Measurements from ENCODE around the gene RGS7.
"Not testable (repeated sequence)": the region's sequence is repeated elsewhere in the genome, so short reads cannot be mapped to it uniquely, and the experiment has no call there.

Gene RGS7

GRCh38 chr1:240803151-240803550 is 553.9 kb downstream of the RGS7 start:
- H3K4me1 Mint-ChIP-seq (ENCODE audit: low read depth): no peaks in the 10 kb centered on the region
- no peaks in the 10 kb centered on the region for H3K27me3 Mint-ChIP-seq (ENCODE audit: low read depth)
- H3K27ac Mint-ChIP-seq: no peak overlapping the region
- H3K36me3 Mint-ChIP-seq (ENCODE audit: low read depth): no peaks in the 10 kb centered on the region
- H3K9me3 Mint-ChIP-seq: no peaks in the 10 kb centered on the region
- no peak overlapping the region for H3K4me3 Mint-ChIP-seq

GRCh38 chr1:240802271-240802670 is 554.7 kb downstream of the RGS7 start:
- H3K27ac Mint-ChIP-seq: no peak overlapping the region
- H3K27me3 Mint-ChIP-seq (ENCODE audit: low read depth): no peaks in the 10 kb centered on the region
- no peaks in the 10 kb centered on the region for H3K4me1 Mint-ChIP-seq (ENCODE audit: low read depth)
- H3K36me3 Mint-ChIP-seq (ENCODE audit: low read depth): no peaks in the 10 kb centered on the region
- H3K9me3 Mint-ChIP-seq: no peaks in the 10 kb centered on the region
- no peak overlapping the region for H3K4me3 Mint-ChIP-seq

- Mint-ChIP-seq H3K36me3 (ENCODE audit: low read depth) (no peaks in the 10 kb centered on the region), H3K4me3 (no peak overlapping the region), H3K9me3 (no peaks in the 10 kb centered on the region), H3K27ac (no peak overlapping the region), H3K4me1 (ENCODE audit: low read depth) (no peaks in the 10 kb centered on the region), H3K27me3 (ENCODE audit: low read depth) (no peaks in the 10 kb centered on the region)
Observed at GRCh38 chr1:240801442-240801841, 555.6 kb downstream of the RGS7 start.

- no peaks in the 10 kb centered on the region for H3K9me3 Mint-ChIP-seq
- H3K4me1 Mint-ChIP-seq (ENCODE audit: low read depth): no peaks in the 10 kb centered on the region
- no peaks in the 10 kb centered on the region for H3K27me3 Mint-ChIP-seq (ENCODE audit: low read depth)
- no peaks in the 10 kb centered on the region for H3K36me3 Mint-ChIP-seq (ENCODE audit: low read depth)
- H3K27ac Mint-ChIP-seq: no peak overlapping the region
- H3K4me3 Mint-ChIP-seq: no peak overlapping the region
Observed at GRCh38 chr1:240800291-240800690, 556.7 kb downstream of the RGS7 start.

- Mint-ChIP-seq H3K27me3 (ENCODE audit: low read depth) (no peaks in the 10 kb centered on the region), H3K9me3 (no peaks in the 10 kb centered on the region), H3K36me3 (ENCODE audit: low read depth) (no peaks in the 10 kb centered on the region), H3K4me1 (ENCODE audit: low read depth) (no peaks in the 10 kb centered on the region), H3K27ac (no peak overlapping the region), H3K4me3 (no peak overlapping the region)
Observed at GRCh38 chr1:240797050-240797449, 560.0 kb downstream of the RGS7 start.

- H3K27me3 Mint-ChIP-seq (ENCODE audit: low read depth): no peaks in the 10 kb centered on the region
- no peaks in the 10 kb centered on the region for H3K36me3 Mint-ChIP-seq (ENCODE audit: low read depth)
- H3K9me3 Mint-ChIP-seq: no peaks in the 10 kb centered on the region
- H3K4me1 Mint-ChIP-seq (ENCODE audit: low read depth): no peaks in the 10 kb centered on the region
- no peak overlapping the region for H3K27ac Mint-ChIP-seq
- H3K4me3 Mint-ChIP-seq: no peak overlapping the region
Observed at GRCh38 chr1:240794046-240794843, 562.8 kb downstream of the RGS7 start.

GRCh38 chr1:240792915-240793529 is 564.0 kb downstream of the RGS7 start:
- Mint-ChIP-seq H3K4me1 (ENCODE audit: low read depth) (no peaks in the 10 kb centered on the region), H3K9me3 (no peaks in the 10 kb centered on the region), H3K27me3 (ENCODE audit: low read depth) (no peaks in the 10 kb centered on the region), H3K27ac (no peak overlapping the region), H3K4me3 (no peak overlapping the region), H3K36me3 (ENCODE audit: low read depth) (no peaks in the 10 kb centered on the region)

GRCh38 chr1:240790856-240791255 is 566.1 kb downstream of the RGS7 start:
- H3K9me3 Mint-ChIP-seq: no peaks in the 10 kb centered on the region
- no peaks in the 10 kb centered on the region for H3K27me3 Mint-ChIP-seq (ENCODE audit: low read depth)
- H3K36me3 Mint-ChIP-seq (ENCODE audit: low read depth): no peaks in the 10 kb centered on the region
- H3K4me1 Mint-ChIP-seq (ENCODE audit: low read depth): no peaks in the 10 kb centered on the region
- H3K4me3 Mint-ChIP-seq: no peak overlapping the region
- H3K27ac Mint-ChIP-seq: no peak overlapping the region

- Mint-ChIP-seq H3K27me3 (ENCODE audit: low read depth) (no peaks in the 10 kb centered on the region), H3K4me3 (no peak overlapping the region), H3K27ac (no peak overlapping the region), H3K9me3 (no peaks in the 10 kb centered on the region), H3K4me1 (ENCODE audit: low read depth) (no peaks in the 10 kb centered on the region), H3K36me3 (ENCODE audit: low read depth) (no peaks in the 10 kb centered on the region)
Observed at GRCh38 chr1:240786880-240787279, 570.1 kb downstream of the RGS7 start.

- no peak overlapping the region for H3K27ac Mint-ChIP-seq
- H3K27me3 Mint-ChIP-seq (ENCODE audit: low read depth): no peaks in the 10 kb centered on the region
- H3K36me3 Mint-ChIP-seq (ENCODE audit: low read depth): no peaks in the 10 kb centered on the region
- H3K4me3 Mint-ChIP-seq: no peak overlapping the region
- H3K4me1 Mint-ChIP-seq (ENCODE audit: low read depth): no peaks in the 10 kb centered on the region
- H3K9me3 Mint-ChIP-seq: no peaks in the 10 kb centered on the region
Observed at GRCh38 chr1:240784776-240785175, 572.2 kb downstream of the RGS7 start.

GRCh38 chr1:240783728-240784137 is 573.3 kb downstream of the RGS7 start:
- not testable (repeated sequence) for H3K9me3 Mint-ChIP-seq; H3K27ac Mint-ChIP-seq; H3K36me3 Mint-ChIP-seq (ENCODE audit: low read depth); H3K4me3 Mint-ChIP-seq; H3K4me1 Mint-ChIP-seq (ENCODE audit: low read depth); H3K27me3 Mint-ChIP-seq (ENCODE audit: low read depth)

GRCh38 chr1:240776237-240776636 is 580.8 kb downstream of the RGS7 start:
- Mint-ChIP-seq H3K27me3 (ENCODE audit: low read depth) (no peaks in the 10 kb centered on the region), H3K4me3 (no peak overlapping the region), H3K27ac (no peak overlapping the region), H3K36me3 (ENCODE audit: low read depth) (no peaks in the 10 kb centered on the region), H3K4me1 (ENCODE audit: low read depth) (no peaks in the 10 kb centered on the region), H3K9me3 (no peaks in the 10 kb centered on the region)

- Mint-ChIP-seq H3K4me3 (no peak overlapping the region), H3K4me1 (ENCODE audit: low read depth) (no peaks in the 10 kb centered on the region), H3K27ac (no peak overlapping the region), H3K27me3 (ENCODE audit: low read depth) (no peaks in the 10 kb centered on the region), H3K36me3 (ENCODE audit: low read depth) (no peaks in the 10 kb centered on the region), H3K9me3 (no peaks in the 10 kb centered on the region)
Observed at GRCh38 chr1:240772131-240772530, 584.9 kb downstream of the RGS7 start.

GRCh38 chr1:240771450-240771849 is 585.6 kb downstream of the RGS7 start:
- Mint-ChIP-seq H3K27ac (no peak overlapping the region), H3K4me1 (ENCODE audit: low read depth) (no peaks in the 10 kb centered on the region), H3K36me3 (ENCODE audit: low read depth) (no peaks in the 10 kb centered on the region), H3K27me3 (ENCODE audit: low read depth) (no peaks in the 10 kb centered on the region), H3K9me3 (no peaks in the 10 kb centered on the region), H3K4me3 (no peak overlapping the region)

GRCh38 chr1:240768979-240769378 is 588.0 kb downstream of the RGS7 start:
- H3K36me3 Mint-ChIP-seq (ENCODE audit: low read depth): no peaks in the 10 kb centered on the region
- H3K27me3 Mint-ChIP-seq (ENCODE audit: low read depth): no peaks in the 10 kb centered on the region
- H3K4me1 Mint-ChIP-seq (ENCODE audit: low read depth): no peaks in the 10 kb centered on the region
- no peaks in the 10 kb centered on the region for H3K9me3 Mint-ChIP-seq
- H3K4me3 Mint-ChIP-seq: no peak overlapping the region
- H3K27ac Mint-ChIP-seq: no peak overlapping the region
